G401 (cell line): ENCODE data around the gene CALCB. TPM values are rescaled to one million over a fixed set of nuclear protein-coding genes. Genes with fewer than 3 reads are reported as not detected.

Experiments
- DNase-seq: peaks from one replicate; pipeline ENCODE4 v3.0.0-alpha.2; 2015; ENCODE audit warnings: low spot score
- in situ Hi-C: cut with HindIII; loops from 2 replicates; pipeline ENCODE4 v1.10.0; 2016; ENCODE audit warnings: low sequenced_read_pairs, mixed read lengths
- total RNA-seq: library from RNA; depleted of rRNA; stranded (reverse); fragments of >200 nt; shearing (Covaris generic); gene quantifications from 2 replicates; pipeline ENCODE4 v1.2.3, GENCODE V29; 2014

The CALCB gene
- total RNA-seq, 1 experiment from 2014 or later: not detected

GRCh38 chr11:15071556-15072255 lies 1.7 kb upstream of the CALCB start:
- no peak for DNase-seq
- in situ Hi-C loops: no loop called here

- in situ Hi-C loops: no loop called here
- no peak for DNase-seq
These were observed 746 bp upstream of the CALCB start for GRCh38 chr11:15072551-15073143.

- DNase-seq: peak; percentile 85
- in situ Hi-C loops: no loop called here
These were observed 1.1 kb downstream of the CALCB start for GRCh38 chr11:15074206-15075161.

GRCh38 chr11:15075162-15075526 lies 1.8 kb downstream of the CALCB start:
- in situ Hi-C loops: no loop called here
- DNase-seq: no peak

- in situ Hi-C loops: no loop called here
- no peak for DNase-seq
These were observed 17.8 kb downstream of the CALCB start for GRCh38 chr11:15091175-15091574.

- no peak for DNase-seq
These were observed 18.2 kb downstream of the CALCB start for GRCh38 chr11:15091625-15092024.

GRCh38 chr11:15093432-15093831 lies 20.0 kb downstream of the CALCB start:
- no peak for DNase-seq
- in situ Hi-C loops: no loop called here

More at GRCh38 chr11:15091625-15092024, 18.2 kb downstream of the CALCB start:
- in situ Hi-C loops: no loop called here

GRCh38 chr11:15095736-15096228 lies 22.4 kb downstream of the CALCB start:
- DNase-seq: no peak
- in situ Hi-C loops: no loop called here

- no peak for DNase-seq
- in situ Hi-C loops: no loop called here
These were observed 24.0 kb downstream of the CALCB start for GRCh38 chr11:15097411-15097810.

- in situ Hi-C loops: no loop called here
- no peak for DNase-seq
These were observed 25.9 kb downstream of the CALCB start for GRCh38 chr11:15099267-15099666.

GRCh38 chr11:15101072-15101709 lies 27.8 kb downstream of the CALCB start:
- peak; percentile 54 for DNase-seq
- in situ Hi-C loops: no loop called here

GRCh38 chr11:15104166-15104565 lies 30.8 kb downstream of the CALCB start:
- no peak for DNase-seq
- in situ Hi-C loops: no loop called here

GRCh38 chr11:15106201-15106965 lies 33.0 kb downstream of the CALCB start:
- in situ Hi-C loops: no loop called here
- DNase-seq: no peak

- in situ Hi-C loops: no loop called here
These were observed 34.5 kb downstream of the CALCB start for GRCh38 chr11:15107730-15108515.

GRCh38 chr11:15108592-15109130 lies 35.3 kb downstream of the CALCB start:
- in situ Hi-C loops: no loop called here
- no peak for DNase-seq

More at GRCh38 chr11:15107730-15108515, 34.5 kb downstream of the CALCB start:
- no peak for DNase-seq

GRCh38 chr11:15109602-15110001 lies 36.2 kb downstream of the CALCB start:
- in situ Hi-C loops: no loop called here
- DNase-seq: no peak

GRCh38 chr11:15111215-15111614 lies 37.8 kb downstream of the CALCB start:
- in situ Hi-C loops: no loop called here
- DNase-seq: no peak

GRCh38 chr11:15112131-15112541 lies 38.7 kb downstream of the CALCB start:
- in situ Hi-C loops: no loop called here

More at GRCh38 chr11:15112131-15112541, 38.7 kb downstream of the CALCB start:
- no peak for DNase-seq
